ENCODE measurements around the gene LMBRD2. TPM values are rescaled to one million over a fixed set of nuclear protein-coding genes. Genes with fewer than 3 reads are reported as not detected.

Gene LMBRD2
- total RNA-seq, 1 experiment from 2014 or later, result 15.2 TPM

GRCh38 chr5:36162810-36163486 lies 11.3 kb upstream of the LMBRD2 start:
- H3K4me3 ChIP-seq (ENCODE audit: low read depth, low read length), result no peak overlapping the region
- H3K36me3 ChIP-seq (ENCODE audit: control insufficient read depth, insufficient read depth, low read length), result peaks cover 6% of the 10 kb centered on the region
- peak overlapping the region; percentile 31 for H3K27ac Mint-ChIP-seq (ENCODE audit: unreplicated experiment)
- H3K4me1 ChIP-seq, result peaks cover 61% of the 10 kb centered on the region
- TF ChIP-seq, protein P1, sequence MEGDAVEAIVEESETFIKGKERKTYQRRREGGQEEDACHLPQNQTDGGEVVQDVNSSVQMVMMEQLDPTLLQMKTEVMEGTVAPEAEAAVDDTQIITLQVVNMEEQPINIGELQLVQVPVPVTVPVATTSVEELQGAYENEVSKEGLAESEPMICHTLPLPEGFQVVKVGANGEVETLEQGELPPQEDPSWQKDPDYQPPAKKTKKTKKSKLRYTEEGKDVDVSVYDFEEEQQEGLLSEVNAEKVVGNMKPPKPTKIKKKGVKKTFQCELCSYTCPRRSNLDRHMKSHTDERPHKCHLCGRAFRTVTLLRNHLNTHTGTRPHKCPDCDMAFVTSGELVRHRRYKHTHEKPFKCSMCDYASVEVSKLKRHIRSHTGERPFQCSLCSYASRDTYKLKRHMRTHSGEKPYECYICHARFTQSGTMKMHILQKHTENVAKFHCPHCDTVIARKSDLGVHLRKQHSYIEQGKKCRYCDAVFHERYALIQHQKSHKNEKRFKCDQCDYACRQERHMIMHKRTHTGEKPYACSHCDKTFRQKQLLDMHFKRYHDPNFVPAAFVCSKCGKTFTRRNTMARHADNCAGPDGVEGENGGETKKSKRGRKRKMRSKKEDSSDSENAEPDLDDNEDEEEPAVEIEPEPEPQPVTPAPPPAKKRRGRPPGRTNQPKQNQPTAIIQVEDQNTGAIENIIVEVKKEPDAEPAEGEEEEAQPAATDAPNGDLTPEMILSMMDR (IDR thresholded peaks at IDR 0.05; ENCODE audit: insufficient read depth in 1 of 2, low read depth in 1 of 2, low read length in 1 of 2, severe bottlenecking in 1 of 2, unreplicated experiment in 1 of 2), result no peak
- no peaks in the 10 kb centered on the region for H3K9me3 ChIP-seq
- no peaks in the 10 kb centered on the region for H3K9me3 Mint-ChIP-seq (ENCODE audit: unreplicated experiment)
- POLR2A ChIA-PET, result no interaction called here
- CTCF ChIA-PET, result no interaction called here
- no peaks in the 10 kb centered on the region for H3K27me3 ChIP-seq (replicated peaks; ENCODE audit: control insufficient read depth, insufficient read depth, low read length)
- H3K4me3 Mint-ChIP-seq (ENCODE audit: unreplicated experiment), result no peak overlapping the region
- no peak for DNase-seq
- no TSS peak for BruUV-seq (replicated peaks)
- H3K4me1 Mint-ChIP-seq (ENCODE audit: low read depth, unreplicated experiment), result peaks cover 68% of the 10 kb centered on the region
- H3K27me3 Mint-ChIP-seq (ENCODE audit: insufficient read depth, unreplicated experiment), result no peaks in the 10 kb centered on the region
- H3K36me3 Mint-ChIP-seq (ENCODE audit: insufficient read depth, unreplicated experiment), result peaks cover 98% of the 10 kb centered on the region
- intact Hi-C loops (cut with micrococcal nuclease; ENCODE audit: unreplicated experiment), result no loop called here

GRCh38 chr5:36161361-36161760 lies 9.7 kb upstream of the LMBRD2 start:
- peak in 1 of 2 experiments; percentile 43 for DNase-seq
- no peaks in the 10 kb centered on the region for H3K9me3 Mint-ChIP-seq (ENCODE audit: unreplicated experiment)
- peaks cover 68% of the 10 kb centered on the region for H3K4me1 Mint-ChIP-seq (ENCODE audit: low read depth, unreplicated experiment)
- H3K27ac Mint-ChIP-seq (ENCODE audit: unreplicated experiment), result peak overlapping the region; percentile 53
- H3K4me3 Mint-ChIP-seq (ENCODE audit: unreplicated experiment), result peak overlapping the region; percentile 11
- H3K9me3 ChIP-seq, result no peaks in the 10 kb centered on the region
- TF ChIP-seq, protein P1 (IDR thresholded peaks at IDR 0.05; ENCODE audit: insufficient read depth in 1 of 2, low read depth in 1 of 2, low read length in 1 of 2, severe bottlenecking in 1 of 2, unreplicated experiment in 1 of 2), result no peak
- BruUV-seq (replicated peaks), result no TSS peak
- CTCF ChIA-PET, result interaction anchor here (0.7 to 1.8 kb wide), 4 partner anchors 17 to 82 kb away, joined by 3 to 9 read pairs (median 6); no protein-coding TSS in a partner anchor
- H3K4me1 ChIP-seq, result peaks cover 77% of the 10 kb centered on the region
- H3K4me3 ChIP-seq (ENCODE audit: low read depth, low read length), result no peak overlapping the region
- H3K27me3 ChIP-seq (replicated peaks; ENCODE audit: control insufficient read depth, insufficient read depth, low read length), result no peaks in the 10 kb centered on the region
- H3K36me3 Mint-ChIP-seq (ENCODE audit: insufficient read depth, unreplicated experiment), result peaks cover 98% of the 10 kb centered on the region
- intact Hi-C loops (cut with micrococcal nuclease; ENCODE audit: unreplicated experiment), result no loop called here
- no peaks in the 10 kb centered on the region for H3K27me3 Mint-ChIP-seq (ENCODE audit: insufficient read depth, unreplicated experiment)
- H3K36me3 ChIP-seq (ENCODE audit: control insufficient read depth, insufficient read depth, low read length), result peaks cover 4% of the 10 kb centered on the region
- POLR2A ChIA-PET, result interaction anchor here (0.7 to 1.2 kb wide), 2 partner anchors 11 to 21 kb away, joined by 4 to 9 read pairs; no protein-coding TSS in a partner anchor

DNA sequence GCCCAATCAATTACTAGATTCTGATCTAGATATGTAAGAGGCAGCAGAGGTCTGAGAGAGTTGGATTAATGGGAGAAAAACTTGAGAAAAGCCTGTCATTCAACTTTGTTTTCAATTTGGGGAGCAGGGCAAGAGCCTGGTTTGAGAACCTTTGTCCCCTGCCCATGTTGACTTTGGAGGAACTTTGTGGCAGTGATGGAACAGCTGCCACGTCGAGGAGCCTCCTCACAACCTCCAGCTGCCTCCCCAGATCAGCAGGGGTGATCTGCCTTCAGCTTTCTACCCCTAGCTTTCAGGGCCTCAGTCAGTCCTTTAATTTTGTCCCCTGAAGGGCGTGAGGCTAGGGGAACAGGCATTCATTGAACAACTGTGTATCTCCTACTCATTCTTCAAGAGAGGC lies 8.9 kb upstream of the LMBRD2 start:
- Histone ChIP-seq H3K27me3 (replicated peaks; ENCODE audit: control insufficient read depth, insufficient read depth, low read length) (no peaks in the 10 kb centered on the region), H3K4me1 (peaks cover 84% of the 10 kb centered on the region), H3K9me3 (no peaks in the 10 kb centered on the region), H3K36me3 (ENCODE audit: control insufficient read depth, insufficient read depth, low read length) (peaks cover 6% of the 10 kb centered on the region), H3K4me3 (ENCODE audit: low read depth, low read length) (no peak overlapping the region)
- intact Hi-C loops (cut with micrococcal nuclease; ENCODE audit: unreplicated experiment), result no loop called here
- POLR2A ChIA-PET, result interaction anchor here (1.2 kb wide), 1 partner anchor 10 kb away, joined by 4 read pairs; no protein-coding TSS in a partner anchor
- Mint-ChIP-seq H3K9me3 (ENCODE audit: unreplicated experiment) (no peaks in the 10 kb centered on the region), H3K4me3 (ENCODE audit: unreplicated experiment) (peak overlapping the region; percentile 11), H3K4me1 (ENCODE audit: low read depth, unreplicated experiment) (peaks cover 75% of the 10 kb centered on the region), H3K27me3 (ENCODE audit: insufficient read depth, unreplicated experiment) (no peaks in the 10 kb centered on the region), H3K36me3 (ENCODE audit: insufficient read depth, unreplicated experiment) (peaks cover 98% of the 10 kb centered on the region), H3K27ac (ENCODE audit: unreplicated experiment) (peak overlapping the region; percentile 53)
- no TSS peak for BruUV-seq (replicated peaks)
- TF ChIP-seq, protein P1 (IDR thresholded peaks at IDR 0.05; ENCODE audit: insufficient read depth in 1 of 2, low read depth in 1 of 2, low read length in 1 of 2, severe bottlenecking in 1 of 2, unreplicated experiment in 1 of 2), result no peak
- no peak for DNase-seq
- CTCF ChIA-PET, result interaction anchor here (1.6 to 1.8 kb wide), 2 partner anchors 18 to 82 kb away, joined by 8 to 9 read pairs; no protein-coding TSS in a partner anchor

Data from Caco-2 (cell line).